ENCODE data around the gene SNX4.
"Not testable (repeated sequence)": the region's sequence is repeated elsewhere in the genome, so short reads cannot be mapped to it uniquely, and the experiment has no call there.

SNX4 gene

DNA sequence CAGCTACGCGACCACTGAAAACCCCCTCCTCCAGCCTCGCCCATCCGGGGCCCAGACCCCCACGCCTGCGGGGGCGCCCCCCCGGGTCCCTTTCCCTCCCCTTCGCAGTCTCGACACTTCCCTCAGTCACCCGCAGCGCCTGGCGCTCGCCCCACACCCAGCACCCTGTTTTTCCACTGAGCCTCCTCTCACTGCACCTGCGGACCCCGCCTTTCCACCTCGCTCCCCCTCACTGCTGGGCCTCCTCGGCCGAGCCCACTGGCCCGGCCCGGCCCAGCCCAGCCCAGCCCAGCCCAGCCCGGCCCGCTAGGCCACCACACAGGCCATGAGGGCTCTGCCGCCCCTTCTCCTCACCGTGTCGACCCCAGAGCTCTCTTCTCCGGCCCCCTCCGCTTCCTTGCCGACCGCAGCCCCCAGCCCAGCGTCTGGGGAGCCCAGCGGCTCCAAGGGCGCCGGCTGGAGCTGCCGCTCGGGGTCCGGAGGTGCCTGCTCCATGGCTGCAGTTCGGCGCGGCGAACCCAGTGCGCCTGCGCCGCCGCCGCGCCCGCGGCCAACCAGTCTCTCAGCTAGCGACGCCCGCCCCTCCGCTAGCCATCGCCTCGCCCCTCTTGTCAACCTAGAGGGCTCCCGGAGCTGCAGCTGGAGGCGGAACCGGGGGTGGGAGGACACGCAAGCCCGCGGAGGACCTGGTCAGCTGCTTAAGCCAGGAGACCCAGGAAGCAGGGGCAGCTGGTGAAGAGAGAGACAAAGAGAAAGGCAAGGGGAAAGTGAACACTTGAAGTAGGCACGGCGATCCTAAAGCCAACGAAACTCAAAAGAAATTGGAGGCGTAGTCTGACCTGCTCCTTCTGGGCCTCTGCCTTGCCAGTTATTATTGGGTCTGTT is at the start of gene SNX4:
SNX4 (minus strand) TSS at position 525 of the 885 bp plus-strand sequence; CDS start at position 495, 30 bp downstream.
- peak; percentile 93 for DNase-seq

DNA sequence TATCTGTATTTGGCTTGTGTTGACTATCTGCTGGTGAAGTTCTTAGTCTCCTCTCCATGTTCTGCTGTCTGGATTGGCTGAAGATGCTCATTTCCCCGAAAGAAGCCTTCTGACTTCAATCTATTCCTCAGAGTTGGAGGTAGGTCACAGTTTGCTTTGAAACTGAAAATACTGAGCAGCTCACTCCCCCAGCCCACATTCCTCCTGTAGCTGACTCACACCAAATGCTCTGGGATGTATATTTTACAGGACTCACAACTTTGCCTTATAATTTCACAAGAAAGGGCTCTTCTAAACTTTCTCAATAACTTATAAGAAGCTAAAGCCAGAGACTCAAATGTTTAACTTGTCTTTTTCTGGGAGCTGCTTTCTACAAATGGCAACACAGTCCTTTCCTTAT is 36.3 kb upstream of the SNX4 start:
- peak; percentile 61 for DNase-seq

DNA sequence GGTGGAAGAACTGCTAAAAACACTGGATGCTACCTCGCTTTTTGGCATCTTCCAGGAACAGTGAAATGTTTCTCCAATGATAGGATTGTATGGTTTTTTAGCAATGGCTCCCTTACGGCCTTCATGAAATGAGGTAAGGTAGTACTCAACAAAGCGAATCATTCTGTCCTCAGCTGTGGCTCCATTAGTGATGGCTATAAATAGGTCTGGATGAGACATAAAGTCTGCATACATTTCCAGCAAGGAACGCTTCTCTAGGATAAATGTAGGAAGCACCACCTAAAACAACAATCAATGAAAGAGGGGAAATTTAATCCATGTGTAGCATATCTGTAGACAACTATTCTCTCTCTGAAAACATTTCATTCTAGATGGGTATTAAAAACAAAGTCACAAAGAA is 32.4 kb upstream of the SNX4 start:
- peak; percentile 44 for DNase-seq

DNA sequence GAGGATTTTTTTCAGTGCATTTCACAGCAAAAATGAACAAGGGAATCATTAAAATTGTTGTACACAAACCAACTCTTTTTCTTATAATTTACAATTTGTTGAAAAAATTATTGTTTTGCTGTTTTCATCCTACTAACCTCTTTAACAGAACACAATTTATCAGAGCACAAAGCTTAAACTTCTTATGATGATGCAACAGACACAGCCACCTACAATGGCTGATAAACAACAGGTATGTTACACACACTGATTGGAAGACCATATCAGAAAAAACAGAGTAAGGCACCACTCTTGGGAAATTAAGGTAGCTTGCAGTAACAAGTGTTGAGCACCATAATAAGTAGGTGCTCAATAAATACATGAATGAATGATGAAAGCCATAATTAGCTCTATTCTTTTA is 8.9 kb upstream of the SNX4 start:
- DNase-seq, result no peak

DNA sequence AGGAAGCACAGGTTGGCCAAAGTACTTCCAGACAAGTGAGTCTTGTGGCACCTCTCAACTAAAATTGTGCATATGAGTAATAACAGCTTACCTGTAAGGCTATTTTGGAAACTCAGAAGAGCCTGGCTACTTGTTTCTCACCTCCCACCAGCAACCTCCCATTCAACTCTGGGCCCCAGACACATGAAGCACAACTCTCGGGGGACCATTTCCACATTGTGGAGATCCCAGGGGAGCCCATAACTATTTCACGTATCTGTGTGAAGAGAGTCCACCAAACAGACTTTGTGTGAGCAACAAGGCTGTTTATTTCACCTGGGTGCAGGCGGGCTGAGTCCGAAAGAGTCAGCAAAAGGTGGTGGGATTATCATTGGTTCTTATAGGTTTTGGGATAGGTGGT is 5.2 kb upstream of the SNX4 start:
- DNase-seq, result no peak

DNA sequence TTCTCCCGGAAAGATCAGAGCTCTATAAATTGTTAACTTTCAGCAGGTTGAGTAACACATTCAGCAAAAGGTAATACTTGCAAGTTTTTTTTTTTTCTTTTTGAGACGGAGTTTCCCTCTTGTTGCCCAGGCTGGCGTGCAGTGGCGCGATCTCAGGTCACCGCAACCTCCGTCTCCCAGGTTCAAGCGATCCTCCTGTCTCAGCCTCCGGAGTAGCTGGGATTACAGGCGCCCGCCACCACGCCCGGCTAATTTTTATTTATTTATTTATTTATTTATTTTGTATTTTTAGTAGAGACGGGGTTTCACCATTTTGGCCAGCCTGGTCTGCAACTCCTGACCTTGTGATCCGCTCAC is 539 bp upstream of the SNX4 start:
- not testable (repeated sequence) for DNase-seq

DNA sequence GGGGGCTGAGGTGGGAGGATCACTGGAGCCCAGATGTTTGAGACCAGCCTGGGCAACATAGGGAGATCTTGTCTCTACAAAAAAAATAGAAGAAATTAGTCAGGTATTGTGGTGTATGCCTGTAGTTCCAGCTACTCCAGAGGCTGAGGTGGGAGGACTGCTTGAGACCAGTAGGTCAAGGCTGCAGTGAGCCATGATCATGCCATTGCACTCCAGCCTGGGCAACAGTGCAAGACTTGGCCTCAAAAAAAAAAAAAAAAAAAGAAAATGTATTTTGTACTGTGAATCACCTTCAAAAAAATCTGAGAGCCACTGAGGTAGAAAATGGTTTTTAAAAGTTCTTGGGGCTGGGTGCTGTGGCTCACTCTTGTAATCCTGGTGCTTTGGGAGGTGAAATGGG is 4.6 kb downstream of the SNX4 start:
- DNase-seq, result no peak

DNA sequence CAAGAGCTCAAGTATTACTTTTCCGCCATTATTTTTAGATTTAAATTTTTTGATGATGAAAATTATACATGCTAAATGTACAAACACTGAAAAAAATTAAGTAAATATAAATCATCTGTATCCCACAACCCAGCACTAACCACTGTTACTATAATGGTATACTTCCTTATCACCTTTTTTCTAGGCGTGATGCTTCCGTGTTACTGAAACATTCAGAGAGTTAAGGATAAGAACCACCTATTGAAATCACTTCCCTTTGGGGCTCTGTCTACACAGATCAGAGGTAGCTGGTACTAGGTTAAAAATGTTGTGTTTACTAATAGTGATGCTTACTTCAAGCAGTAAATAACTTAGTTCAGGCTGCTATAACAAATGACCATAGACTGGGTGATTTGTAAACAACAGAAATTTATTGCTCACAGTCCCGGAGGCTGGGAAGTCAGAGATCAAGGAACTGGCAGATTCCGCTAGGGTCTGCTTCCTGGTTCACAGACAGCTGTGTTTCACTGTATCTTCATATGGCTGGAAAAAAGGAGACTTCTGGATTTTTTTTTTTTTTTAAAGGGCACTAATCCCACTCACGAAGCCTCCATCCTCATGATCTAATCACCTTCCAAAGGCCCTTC is 6.4 kb downstream of the SNX4 start:
- DNase-seq, result no peak

DNA sequence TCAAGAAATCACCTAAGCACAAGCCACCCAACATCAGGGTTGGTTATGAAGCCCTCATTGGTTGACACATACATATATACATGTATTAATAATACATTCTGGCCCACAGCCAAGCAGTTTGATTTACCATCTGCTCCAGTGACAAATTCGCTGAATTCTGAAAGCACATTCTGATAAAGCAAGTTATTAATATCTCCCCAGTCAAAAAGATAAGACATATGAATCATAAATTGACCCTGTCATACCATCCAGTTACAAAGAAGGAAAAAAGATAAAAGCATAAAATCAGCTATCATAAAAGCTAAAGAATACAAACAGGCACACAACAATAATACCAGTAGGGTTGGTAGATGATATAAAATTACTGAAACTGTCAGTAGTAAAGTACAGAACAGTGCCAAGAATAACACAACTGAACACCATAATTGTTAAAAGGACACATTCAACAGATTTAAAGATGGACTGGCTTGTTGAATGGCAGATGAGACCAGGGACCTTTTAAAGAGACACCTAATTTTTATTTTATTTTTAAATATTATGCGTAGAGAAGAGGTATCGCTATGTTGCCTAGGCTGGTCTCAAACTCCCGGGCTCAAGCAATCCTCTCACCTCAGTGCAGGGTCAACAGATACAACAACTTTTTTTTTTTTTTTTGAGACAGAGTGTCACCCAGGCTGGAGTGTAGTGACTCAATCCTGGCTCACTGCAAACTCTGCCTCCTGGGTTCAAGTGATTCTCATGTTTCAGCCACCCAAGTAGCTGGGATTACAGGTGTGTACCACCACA is 7.7 kb downstream of the SNX4 start:
- DNase-seq, result peak; percentile 67

DNA sequence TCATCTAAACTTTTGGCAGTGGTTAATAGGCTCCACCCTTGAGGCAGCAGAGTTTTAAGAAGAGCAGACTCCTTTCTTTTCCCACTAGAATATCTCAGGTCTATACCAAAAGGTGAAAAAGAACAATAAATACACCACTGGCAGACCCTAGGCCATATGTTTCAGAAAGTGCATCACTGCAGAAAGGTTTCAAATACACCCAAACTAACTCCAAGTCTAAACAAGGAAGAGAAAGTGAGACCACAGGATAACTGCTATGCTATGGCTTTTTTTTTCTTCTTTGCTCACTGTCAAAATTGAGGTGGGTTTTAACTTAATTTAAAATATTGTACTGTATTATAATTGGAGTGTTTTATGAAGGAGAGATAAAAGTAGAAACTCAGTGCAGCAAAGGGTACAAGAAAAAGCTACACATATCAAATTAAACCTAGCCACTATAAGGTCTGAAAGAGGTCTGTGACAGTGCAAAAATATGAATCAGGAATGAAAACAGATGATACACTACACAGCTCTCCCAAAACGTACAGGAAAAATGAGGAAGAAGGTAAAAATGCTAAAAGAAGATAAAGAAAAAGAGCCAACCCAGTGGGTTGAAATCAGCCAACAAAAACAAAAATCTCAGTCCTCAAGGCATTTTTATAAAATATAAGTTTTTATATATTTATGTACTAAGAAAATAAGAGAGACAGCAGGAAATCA is 8.4 kb downstream of the SNX4 start:
- DNase-seq, result no peak

DNA sequence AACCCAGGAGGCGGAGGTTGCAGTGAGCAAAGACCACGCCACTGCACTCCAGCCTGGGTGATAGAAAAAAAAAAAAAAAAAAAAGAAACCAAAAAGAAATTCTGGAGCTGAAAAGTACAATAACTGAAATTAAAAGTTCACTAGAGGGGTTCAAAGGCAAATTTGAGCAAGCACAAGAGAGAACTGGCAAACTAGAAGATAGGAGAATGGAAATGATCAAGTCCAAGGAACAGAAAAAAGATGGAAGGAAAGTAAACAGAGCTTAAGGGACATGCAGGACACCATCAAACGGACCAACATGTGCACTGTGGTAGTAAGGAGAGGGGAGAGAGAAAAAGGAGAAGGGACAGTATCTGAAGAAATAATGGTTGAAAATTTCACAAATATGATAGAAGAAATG is 12.9 kb downstream of the SNX4 start:
- DNase-seq, result no peak

DNA sequence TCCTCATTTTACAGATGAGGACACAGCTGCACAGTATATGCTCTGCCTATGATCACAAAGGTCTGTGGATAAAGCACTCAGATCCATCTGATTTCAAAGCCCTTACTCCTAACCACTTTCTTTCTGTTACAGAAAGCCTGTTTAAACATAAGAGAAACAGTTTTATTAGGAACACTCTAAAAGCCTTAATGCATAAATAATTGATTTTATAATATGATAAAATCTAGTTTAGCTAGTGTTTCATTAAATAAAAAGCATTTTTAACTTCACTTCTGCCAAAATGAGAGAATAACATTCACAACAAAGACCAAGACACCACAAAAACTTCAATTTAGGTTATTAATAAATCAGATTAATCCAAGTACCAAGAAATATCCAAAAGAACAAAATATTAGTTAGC is 21.4 kb downstream of the SNX4 start:
- DNase-seq, result no peak

DNA sequence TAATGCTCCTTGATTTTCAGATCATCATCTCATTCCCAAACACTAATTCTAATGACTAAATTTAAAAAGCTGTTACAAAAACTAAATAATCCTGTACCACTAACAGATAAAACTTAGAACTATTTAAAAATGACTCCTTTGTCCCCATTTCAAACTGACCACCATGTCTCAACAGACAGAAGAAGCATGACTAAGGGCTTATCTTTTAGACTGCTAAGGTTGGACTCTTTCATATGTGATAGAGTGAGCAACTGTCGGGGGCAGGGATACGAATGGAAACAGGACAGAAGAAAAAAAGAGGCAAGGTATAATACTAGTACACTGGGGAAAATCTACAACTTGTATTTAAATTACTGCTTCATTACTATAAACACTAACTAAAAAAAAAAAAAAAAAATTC is 23.3 kb downstream of the SNX4 start:
- DNase-seq, result no peak

DNA sequence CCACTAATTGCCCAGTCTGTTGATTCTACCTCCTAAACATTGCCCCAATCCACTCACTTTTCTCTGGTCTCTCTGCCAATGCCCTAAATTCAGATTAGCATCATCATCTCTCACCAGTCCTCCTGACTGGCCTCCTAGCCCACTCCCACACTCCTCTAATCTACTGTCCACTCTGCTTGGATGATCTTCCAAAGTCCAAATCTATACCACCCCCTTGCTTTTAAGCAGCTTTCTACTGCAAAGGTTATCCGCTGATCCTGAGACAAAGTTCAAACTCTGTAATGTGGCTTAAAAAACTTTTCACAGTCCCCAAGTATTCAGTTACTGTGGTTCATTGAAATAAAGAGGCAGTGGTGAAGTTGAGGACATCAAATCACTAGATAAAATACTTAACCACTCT is 37.6 kb downstream of the SNX4 start:
- no peak for DNase-seq

DNA sequence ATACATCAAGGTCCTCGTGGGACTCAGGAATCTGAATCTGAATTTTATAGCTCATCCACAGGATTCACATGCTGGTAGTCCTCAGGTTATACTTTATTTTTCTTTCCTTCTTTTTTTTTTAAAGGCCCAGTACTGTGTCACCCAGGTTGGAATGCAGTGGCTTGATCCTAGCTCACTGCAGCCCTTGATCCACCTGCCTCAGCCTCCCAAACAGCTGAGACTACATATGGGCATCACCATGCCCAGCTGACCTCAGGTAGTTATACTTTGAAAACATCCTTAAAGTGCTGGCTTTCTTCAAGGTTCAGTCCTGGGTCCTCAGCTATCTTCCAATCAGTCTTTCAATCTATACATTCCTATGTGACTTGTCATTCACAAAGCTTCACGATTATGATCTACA is 38.2 kb downstream of the SNX4 start:
- no peak for DNase-seq

DNA sequence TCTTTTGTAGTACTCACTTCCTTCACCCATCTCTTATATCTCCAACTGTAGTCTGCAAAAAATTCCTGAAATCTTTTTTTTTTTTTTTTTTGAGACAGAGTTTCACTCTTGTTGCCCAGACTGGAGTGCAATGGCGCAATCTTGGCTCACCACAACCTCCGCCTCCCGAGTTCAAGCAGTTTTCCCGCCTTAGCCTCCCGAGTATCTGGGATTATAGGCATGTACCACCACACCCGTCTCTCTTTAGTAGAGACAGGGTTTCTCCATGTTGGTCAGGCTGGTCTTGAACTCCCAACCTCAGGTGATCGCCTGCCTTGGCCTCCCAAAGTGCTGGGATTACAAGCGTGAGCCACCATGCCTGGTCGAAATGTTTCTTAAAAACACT is 38.6 kb downstream of the SNX4 start:
- DNase-seq, result not testable (repeated sequence)

DNA sequence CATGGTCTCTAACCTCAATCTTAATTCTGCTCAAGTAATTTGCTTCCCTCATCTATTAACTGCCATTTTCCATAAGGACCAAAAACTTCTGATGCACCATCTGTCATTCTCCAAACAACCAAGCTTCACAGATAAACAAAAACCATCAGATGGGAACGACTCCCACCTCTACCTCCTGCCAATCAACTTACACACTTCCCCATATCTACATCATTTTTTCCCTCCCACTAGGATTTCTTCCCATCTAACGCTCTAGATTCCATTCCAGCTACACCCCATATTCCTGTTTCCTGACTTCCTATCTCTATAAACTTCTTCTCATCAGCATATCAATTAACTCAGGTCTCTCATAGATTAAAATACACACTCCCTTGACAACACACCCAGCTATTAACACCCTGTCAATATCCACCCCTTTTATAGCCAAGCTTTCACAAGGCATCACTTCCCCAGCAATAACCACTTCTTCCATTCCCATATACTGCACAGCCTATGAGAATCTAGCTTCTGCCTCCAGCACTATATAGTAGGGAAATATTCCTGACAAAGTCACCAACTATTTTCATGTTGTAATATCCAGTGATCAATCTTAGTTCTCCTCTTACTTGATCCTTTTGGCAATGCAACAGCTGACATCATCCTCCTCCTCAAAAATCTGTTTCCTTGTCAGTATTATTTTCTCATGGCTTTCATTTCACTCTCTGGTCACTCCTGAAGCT is 39.2 kb downstream of the SNX4 start:
- DNase-seq, result peak; percentile 87

DNA sequence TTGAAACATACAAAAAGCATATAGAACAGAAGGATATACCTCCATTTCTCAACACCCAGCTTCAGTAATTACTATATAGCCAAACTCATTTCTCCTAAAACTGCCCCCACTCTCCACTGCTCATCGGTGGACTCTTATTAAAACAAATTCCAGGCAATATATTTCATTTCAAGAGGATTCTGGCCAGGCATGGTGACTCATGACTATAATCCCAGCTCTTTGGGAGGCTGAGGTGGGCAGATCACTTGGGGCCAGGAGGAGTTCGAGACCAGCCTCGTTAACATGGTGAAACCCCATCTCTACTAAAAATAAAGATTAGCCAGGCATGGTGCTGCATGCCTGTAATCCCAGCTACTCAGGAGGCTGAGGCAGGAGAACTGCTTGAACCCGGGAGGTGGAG is 40.9 kb downstream of the SNX4 start:
- peak; percentile 8 for DNase-seq

DNA sequence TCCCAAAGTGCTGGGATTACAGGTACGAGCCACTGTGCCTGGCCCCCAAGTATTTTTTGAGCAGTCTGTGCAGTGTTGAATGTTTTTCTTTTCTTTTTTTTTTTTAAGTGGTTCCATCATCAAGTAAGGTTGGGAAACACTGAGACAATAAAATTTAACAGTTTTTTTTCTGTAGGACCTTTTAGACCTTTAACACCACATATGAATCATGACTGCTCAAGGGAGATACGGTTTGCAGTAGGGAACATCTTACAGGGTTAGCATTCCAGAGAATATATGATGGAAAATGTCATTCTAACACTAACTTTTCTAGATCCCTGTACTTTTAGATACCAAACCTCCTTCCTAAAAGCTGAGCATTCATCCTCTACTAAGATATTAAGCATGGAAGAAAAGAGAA is 41.7 kb downstream of the SNX4 start:
- peak; percentile 60 for DNase-seq

DNA sequence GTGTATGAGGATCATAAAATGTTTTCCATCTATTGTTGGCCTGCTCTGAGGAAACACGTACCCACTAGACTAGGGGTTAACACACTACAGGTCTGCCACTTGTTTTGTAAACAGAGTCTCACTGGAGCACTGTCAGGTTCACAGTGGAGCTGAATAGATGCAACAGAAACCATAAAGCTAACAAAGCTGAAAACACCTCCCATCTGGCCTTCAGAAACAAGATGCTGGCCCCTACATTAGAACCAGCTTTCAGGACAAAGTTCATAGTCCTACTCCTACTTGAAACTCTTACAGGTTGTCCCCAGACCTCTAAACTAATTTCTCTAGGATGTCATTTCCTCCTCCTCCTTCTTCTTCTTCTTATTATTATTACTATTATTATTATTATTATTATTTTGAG is 42.3 kb downstream of the SNX4 start:
- no peak for DNase-seq

DNA sequence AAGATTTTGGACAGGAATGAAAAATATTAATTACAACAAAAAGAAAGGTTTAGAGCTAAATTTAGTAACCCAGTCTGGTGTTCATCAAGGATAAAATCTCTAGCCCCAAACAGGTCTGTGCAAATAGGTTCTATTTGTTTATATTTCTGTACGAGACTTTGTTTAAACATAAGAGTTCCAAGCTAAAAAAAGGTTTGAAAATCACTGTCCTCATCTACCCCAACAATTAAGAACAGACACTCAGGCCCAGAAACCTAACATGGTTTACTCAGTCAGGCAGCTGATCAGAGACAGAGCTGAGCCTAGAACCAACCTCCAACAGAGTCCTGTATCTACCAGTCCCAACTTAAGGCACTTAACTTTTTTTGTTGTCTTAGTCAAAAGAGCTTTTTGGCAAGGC is 49.3 kb downstream of the SNX4 start:
- DNase-seq, result no peak

DNA sequence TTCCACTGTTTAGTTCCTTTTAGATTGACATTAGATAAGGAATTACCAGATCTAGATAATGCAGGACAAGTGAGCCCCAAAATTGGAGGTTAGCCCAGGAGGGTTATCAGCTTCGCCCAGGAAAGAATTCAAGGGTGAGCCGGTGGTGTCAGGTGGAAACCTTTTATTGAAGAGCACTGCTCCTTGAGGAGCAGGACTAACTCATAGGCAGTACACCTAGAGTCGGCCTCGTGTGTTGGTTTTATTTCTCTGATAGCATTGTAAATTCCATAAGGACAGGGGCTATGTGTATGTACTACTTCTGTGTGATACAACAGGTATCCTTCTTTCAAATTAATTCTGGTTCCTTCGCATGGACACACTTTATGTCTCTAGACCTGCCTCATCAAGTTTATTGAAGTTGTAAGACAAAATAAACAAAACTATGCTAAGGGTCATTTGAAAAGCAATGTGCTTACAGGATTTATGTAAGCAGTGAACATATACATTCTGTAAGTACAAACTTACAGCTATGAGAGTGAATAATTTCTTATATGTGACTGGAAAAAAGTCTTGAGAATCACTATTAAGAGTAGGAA is 57.2 kb downstream of the SNX4 start:
- no peak for DNase-seq
